LNCaP clone FGC (cell line): Measurements from ENCODE around the gene METTL3.
A peak's percentile ranks its signal among the peaks of the same experiment; 100 is the strongest.

Source experiments
- DNase-seq: peaks from one replicate; pipeline ENCODE4 v3.0.0-alpha.2; 2011; ENCODE audit warnings: low read depth
- H3K4me3 ChIP-seq: 2 replicates; pipeline ENCODE4 v1.5.1; 2011; ENCODE audit warnings: mild to moderate bottlenecking, low read depth, low read length, control low read depth
- TF ChIP-seq, protein P1 (sequence below): IDR thresholded peaks from 2 replicates; pipeline ENCODE4 v1.5.1; 2012; ENCODE audit warnings: mild to moderate bottlenecking; ENCODE audit not compliant: control insufficient read depth, insufficient read depth; ENCODE audit errors: extremely low read depth

METTL3 gene

DNA sequence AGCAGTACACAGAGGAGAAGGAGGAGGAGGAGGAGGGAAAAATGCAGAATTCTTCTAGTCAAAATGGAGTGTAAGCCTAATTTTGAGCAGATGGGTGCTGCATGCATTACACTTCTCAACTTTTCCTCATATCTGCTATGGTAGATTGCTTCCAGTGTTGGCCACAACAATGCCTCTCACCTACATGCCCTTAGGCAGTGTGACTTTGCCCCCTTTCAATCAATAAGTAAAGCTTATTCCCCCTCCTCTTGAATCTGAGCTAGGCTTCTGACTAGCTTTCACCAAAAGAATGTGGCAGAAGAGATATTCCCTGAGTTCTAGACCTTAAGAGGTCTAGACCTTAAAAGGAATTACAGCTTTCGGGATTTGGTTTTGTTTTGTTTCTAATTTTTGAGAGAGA, 3.2 kb upstream of the METTL3 start:
- TF ChIP-seq, protein P1, sequence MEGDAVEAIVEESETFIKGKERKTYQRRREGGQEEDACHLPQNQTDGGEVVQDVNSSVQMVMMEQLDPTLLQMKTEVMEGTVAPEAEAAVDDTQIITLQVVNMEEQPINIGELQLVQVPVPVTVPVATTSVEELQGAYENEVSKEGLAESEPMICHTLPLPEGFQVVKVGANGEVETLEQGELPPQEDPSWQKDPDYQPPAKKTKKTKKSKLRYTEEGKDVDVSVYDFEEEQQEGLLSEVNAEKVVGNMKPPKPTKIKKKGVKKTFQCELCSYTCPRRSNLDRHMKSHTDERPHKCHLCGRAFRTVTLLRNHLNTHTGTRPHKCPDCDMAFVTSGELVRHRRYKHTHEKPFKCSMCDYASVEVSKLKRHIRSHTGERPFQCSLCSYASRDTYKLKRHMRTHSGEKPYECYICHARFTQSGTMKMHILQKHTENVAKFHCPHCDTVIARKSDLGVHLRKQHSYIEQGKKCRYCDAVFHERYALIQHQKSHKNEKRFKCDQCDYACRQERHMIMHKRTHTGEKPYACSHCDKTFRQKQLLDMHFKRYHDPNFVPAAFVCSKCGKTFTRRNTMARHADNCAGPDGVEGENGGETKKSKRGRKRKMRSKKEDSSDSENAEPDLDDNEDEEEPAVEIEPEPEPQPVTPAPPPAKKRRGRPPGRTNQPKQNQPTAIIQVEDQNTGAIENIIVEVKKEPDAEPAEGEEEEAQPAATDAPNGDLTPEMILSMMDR: no peak
- DNase-seq: no peak
- no peak overlapping the region for H3K4me3 ChIP-seq

DNA sequence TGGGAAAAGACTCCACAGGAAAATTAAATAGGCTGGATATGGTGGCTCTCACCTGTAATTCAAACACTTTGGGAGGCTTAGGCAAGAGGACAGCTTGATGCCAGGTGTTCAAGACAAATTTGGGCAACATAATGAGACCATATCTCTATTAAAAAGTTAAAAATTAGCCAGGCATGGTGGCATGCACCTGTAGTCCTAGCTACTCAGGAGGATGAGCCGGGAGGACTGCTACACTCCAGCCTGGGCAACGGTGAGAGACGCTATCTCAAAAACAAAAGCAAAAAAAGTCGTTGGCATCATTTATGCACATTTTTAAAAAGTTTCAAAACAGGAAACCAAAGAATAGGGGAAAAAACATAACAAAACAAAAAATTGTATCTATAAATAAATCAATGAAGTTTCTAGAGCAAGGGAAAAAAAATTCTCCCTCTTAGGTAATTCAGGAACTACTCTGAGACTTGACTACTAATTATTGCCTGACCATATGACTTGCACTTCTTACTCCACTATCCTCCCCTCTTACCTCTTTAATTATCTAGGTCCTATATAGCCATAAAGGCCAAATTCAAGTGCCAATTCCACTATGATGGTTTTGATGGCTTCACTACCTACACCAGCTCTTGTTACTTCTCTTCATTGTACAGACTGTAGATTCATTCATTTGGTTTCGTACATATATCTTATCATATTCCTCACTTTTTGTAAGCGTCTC, 1.6 kb downstream of the METTL3 start:
- peak overlapping the region; percentile 88 for H3K4me3 ChIP-seq

DNA sequence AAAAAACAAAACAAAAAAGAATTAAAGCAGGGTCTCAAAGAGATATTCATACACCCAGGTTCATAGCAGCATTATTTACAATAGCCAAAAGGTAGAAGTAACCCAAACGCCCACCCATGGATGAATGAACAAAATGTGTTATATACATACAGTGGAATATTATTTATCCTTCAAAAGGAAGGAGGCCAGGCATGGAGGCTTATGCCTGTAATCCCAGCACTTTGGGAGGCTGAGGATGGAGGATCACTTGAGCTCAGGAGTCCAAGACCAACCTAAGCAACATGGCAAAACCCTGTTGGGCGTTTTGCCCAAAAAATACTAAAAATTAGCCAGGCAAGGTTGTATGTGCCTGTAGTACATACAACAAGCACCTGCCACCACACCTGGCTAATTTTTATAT, 4.6 kb downstream of the METTL3 start:
- H3K4me3 ChIP-seq: no peak overlapping the region
- no peak for DNase-seq
- TF ChIP-seq, protein P1: no peak

More for the DNA sequence above, 1.6 kb downstream of the METTL3 start:
- DNase-seq: no peak
- TF ChIP-seq, protein P1: no peak

DNA sequence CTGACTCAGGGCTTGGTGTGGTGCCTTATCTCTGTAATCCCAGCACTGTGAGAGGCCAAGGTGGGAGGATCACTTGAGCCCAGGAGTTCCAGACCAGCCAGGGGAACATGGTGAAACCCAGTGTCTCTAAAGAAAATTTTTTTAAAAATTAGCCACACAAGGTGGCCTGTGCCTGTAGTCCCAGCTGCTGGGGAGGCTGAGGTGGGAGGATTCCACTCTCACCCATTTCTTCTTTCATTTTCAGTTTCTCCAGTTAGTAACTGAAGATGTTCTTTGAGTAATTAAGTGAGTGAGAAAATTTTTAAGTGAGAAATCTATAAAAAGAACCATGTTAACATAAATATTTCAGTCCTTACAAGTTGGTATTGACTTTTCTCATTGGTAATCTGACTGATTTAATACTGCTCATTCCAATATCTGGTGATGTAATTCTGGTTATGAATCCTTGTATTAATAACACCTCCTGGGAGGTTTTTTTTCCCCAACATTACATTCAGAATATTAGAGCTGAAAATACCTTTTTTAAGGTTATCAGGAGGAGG, 6.1 kb downstream of the METTL3 start:
- no peak overlapping the region for H3K4me3 ChIP-seq
- DNase-seq: no peak
- TF ChIP-seq, protein P1: no peak

GRCh38 chr14:21503376-21503775, 7.8 kb downstream of the METTL3 start:
- no peak for DNase-seq
- TF ChIP-seq, protein P1: no peak
- no peak overlapping the region for H3K4me3 ChIP-seq

DNA sequence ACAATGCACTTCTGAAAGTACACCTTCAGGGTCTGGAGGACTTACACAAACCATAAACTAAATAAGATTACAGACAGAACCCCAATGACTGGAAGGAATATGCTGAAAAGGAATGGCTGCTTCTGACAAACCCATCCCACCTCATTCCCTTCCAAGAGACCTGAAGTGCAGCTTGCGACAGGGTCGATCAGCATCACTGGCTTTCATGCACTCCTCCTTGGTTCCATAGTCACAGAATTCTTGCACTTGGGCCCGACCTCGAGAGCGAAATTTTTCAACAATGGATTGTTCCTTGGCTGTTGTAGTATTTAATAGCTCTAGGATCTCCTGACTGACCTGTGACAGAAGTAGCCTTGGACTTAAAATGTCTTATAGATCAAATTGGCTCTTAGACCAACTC, 9.6 kb downstream of the METTL3 start:
- no peak for DNase-seq
- TF ChIP-seq, protein P1: no peak

More for the DNA sequence above, 9.6 kb downstream of the METTL3 start:
- H3K4me3 ChIP-seq: no peak overlapping the region
